A549 (cell line): Measurements from ENCODE around the gene NELFB. TPM values are rescaled to one million over a fixed set of nuclear protein-coding genes. Genes with fewer than 3 reads are reported as not detected.

Experiments used
- ATAC-seq, 2 experiments: fragments of 200-7000 bp in 1 of 2; fragments of >200 bp in 1 of 2; cut with Nextera tagmentation in 1 of 2; cut with Tn5 transposase in 1 of 2; 3 replicates each; pipeline versions ENCODE4 v1.8.0 to v1.9.1; 2018 to 2020; ENCODE audit warnings: mild to moderate bottlenecking in 1 of 2, moderate library complexity in 1 of 2
- CTCF ChIA-PET: fragments of 300-600 bp; sonication (Branson Sonifier 250); formaldehyde crosslinking; extraction: SDS; loops from one replicate; lab custom pipeline; 2021; ENCODE audit warnings: antibody characterized with exemption, inconsistent platforms; lab: Yijun Ruan, JAX
- POLR2A ChIA-PET: fragments of 350-600 bp; formaldehyde crosslinking; extraction: SDS; loops from one replicate; lab custom pipeline; 2021; ENCODE audit warnings: antibody characterized with exemption, inconsistent platforms; lab: Yijun Ruan, JAX
- DNase-seq, 2 experiments: peaks; one replicate each; pipeline versions ENCODE4 v3.0.0 to v3.0.0-alpha.2; 2011 to 2016; ENCODE audit warnings: low read depth in 1 of 2, low spot score in 1 of 2
- FAIRE-seq: peaks from 2 replicates; lab custom pipeline; 2011; peaks lifted over from hg19 to GRCh38; lab: Jason Lieb, UNC
- H3K27ac ChIP-seq, 2 experiments: fragments of >200 bp; sonication (Bioruptor Twin); formaldehyde crosslinking; 3 replicates each; pipeline ENCODE4 v1.5.1; 2016 to 2017
- H3K4me1 ChIP-seq: fragments of >200 bp; sonication (Bioruptor Twin); formaldehyde crosslinking; 3 replicates; pipeline ENCODE4 v1.6.1; 2016
- H3K4me2 ChIP-seq: fragments of >200 bp; sonication (Bioruptor Twin); formaldehyde crosslinking; 3 replicates; pipeline ENCODE4 v1.6.1; 2016
- H3K4me3 ChIP-seq: fragments of >200 bp; sonication (Bioruptor Twin); formaldehyde crosslinking; 3 replicates; pipeline ENCODE4 v1.5.1; 2016
- H3K9me3 ChIP-seq: fragments of >200 bp; sonication (Bioruptor Twin); formaldehyde crosslinking; 3 replicates; pipeline ENCODE4 v1.6.1; 2016
- BHLHE40 ChIP-seq: IDR thresholded peaks from 2 replicates; pipeline ENCODE4 v1.6.1; 2012; ENCODE audit warnings: low read depth, low read length, inconsistent platforms
- CEBPB ChIP-seq, 2 experiments: fragments of >200 bp in 1 of 2; sonication (Bioruptor Twin) in 1 of 2; formaldehyde crosslinking in 1 of 2; IDR thresholded peaks; 2 replicates each; pipeline ENCODE4 v1.6.1; 2012 to 2016
- CHD2 ChIP-seq: fragments of 150-350 bp; IDR thresholded peaks from 2 replicates; pipeline ENCODE4 v1.6.1; 2014; ENCODE audit warnings: low read length; ENCODE audit not compliant: partially characterized antibody
- FOSL2 ChIP-seq, 2 experiments: fragments of 450-650 bp in 1 of 2; fragments of >200 bp in 1 of 2; sonication (Bioruptor Twin) in 1 of 2; formaldehyde crosslinking; IDR thresholded peaks; 2 replicates each; pipeline versions ENCODE4 v1.5.0 to v1.6.1; 2016 to 2020; ENCODE audit warnings: mild to moderate bottlenecking in 1 of 2, moderate library complexity in 1 of 2
- KDM1A ChIP-seq: fragments of 200-600 bp; sonication (generic); IDR thresholded peaks from 2 replicates; pipeline ENCODE4 v1.6.1; 2016; ENCODE audit warnings: low read depth, mild to moderate bottlenecking
- MYC ChIP-seq: IDR thresholded peaks from 2 replicates; pipeline ENCODE4 v1.6.1; 2012; ENCODE audit warnings: mild to moderate bottlenecking, inconsistent platforms, low read length, improper control_type of control experiment, borderline replicate concordance
- RNF2 ChIP-seq: fragments of 200-600 bp; sonication (generic); IDR thresholded peaks from 2 replicates; pipeline ENCODE4 v1.6.1; 2016; ENCODE audit warnings: low read depth, mild to moderate bottlenecking, antibody characterized with exemption, moderate library complexity, borderline replicate concordance
- TFCP2L1 ChIP-seq: fragments of 250-450 bp; sonication (Bioruptor Pico); IDR thresholded peaks from 2 replicates; pipeline ENCODE4 v1.5.0; 2021; ENCODE audit warnings: mild to moderate bottlenecking
- ZFP36 ChIP-seq: fragments of 450-650 bp; IDR thresholded peaks from 2 replicates; pipeline ENCODE4 v1.6.1; 2014; ENCODE audit warnings: borderline replicate concordance; ENCODE audit not compliant: partially characterized antibody
- ZNF302 ChIP-seq: fragments of 250-450 bp; sonication (Bioruptor Pico); IDR thresholded peaks from 2 replicates; pipeline ENCODE4 v1.9.0; 2021; ENCODE audit warnings: inconsistent platforms, mild to moderate bottlenecking, moderate library complexity
- WGBS: methylation state at CpG from one replicate; pipeline ENCODE4 v1.1.6; 2017; ENCODE audit errors: missing lambda C conversion rate; 5-methylcytosine and 5-hydroxymethylcytosine counted together
- polyA plus RNA-seq, 4 experiments: library from polyadenylated mRNA; depleted of rRNA in 3 of 4; stranded (reverse); fragments of >200 nt; fragmentation: RNase III in 1 of 4; extraction: RNeasy Plus Mini Kit Qiagen cat#74134 plus additional on column Dnase treatment in 1 of 4; gene quantifications; 2 replicates in 3 of 4; 3 replicates in 1 of 4; pipeline ENCODE4 v1.2.3, GENCODE V29; 2011 to 2017
- TF ChIP-seq, protein P1 (sequence below): fragments of >200 bp; sonication (Bioruptor Twin); formaldehyde crosslinking; IDR thresholded peaks from 3 replicates; pipeline ENCODE4 v1.6.1; 2016
- TF ChIP-seq, protein P2 (sequence below): fragments of 450-650 bp; IDR thresholded peaks from 2 replicates; pipeline ENCODE4 v1.6.1; 2014; ENCODE audit warnings: antibody characterized with exemption
- TF ChIP-seq, protein P3 (sequence below): IDR thresholded peaks from 2 replicates; pipeline ENCODE4 v1.6.1; 2012
- TF ChIP-seq, protein P4 (sequence below): fragments of 250-450 bp; sonication (Bioruptor Pico); IDR thresholded peaks from 2 replicates; pipeline ENCODE4 v1.5.0; 2020; ENCODE audit warnings: low read depth, mild to moderate bottlenecking, moderate library complexity

Gene NELFB
- polyA plus RNA-seq, 2 of the 4 experiments (the other 2 are of a cell fraction) = 31.8 to 45.3 TPM

DNA sequence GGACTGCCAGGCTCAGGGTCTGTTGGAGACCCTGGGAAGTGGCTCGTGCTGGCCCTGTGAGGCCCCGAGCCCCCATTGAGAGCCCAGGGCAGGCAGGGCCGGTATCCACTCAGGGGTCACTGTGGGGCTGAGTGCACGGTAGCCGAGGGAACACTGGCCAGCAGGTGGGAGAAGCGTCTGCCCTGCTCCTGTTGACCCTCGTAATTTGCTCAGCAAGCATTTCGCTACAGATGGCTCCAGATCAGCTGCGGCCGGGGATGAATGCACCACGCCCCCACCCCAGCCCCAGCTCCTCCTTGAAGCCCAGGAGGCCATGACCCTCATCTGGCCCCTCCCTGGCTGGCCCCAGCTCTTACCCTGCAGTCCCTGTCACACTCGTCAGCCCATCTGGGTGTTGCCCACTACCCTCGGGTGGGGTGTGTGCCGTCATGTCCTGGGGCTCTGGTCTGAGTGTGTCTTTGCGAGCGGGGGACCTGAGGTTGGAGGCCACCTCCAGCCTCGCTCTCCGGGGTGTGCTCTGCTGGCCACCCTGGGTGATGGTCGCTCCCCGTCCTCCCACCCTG lies 53.0 kb downstream of the NELFB start:
- H3K4me2 ChIP-seq = no peak overlapping the region
- 85% methylated on average over 16 of the region's 20 CpGs for WGBS
- FAIRE-seq (no peak), ATAC-seq (no peak), DNase-seq (peak in 1 of 2 experiments; percentile 22)
- no peaks in the 10 kb centered on the region for H3K9me3 ChIP-seq
- no peak overlapping the region for H3K4me3 ChIP-seq
- no peak overlapping the region for H3K27ac ChIP-seq
- peaks cover 27% of the 10 kb centered on the region; the same call in 2 of the 3 replicates for H3K4me1 ChIP-seq
- TF ChIP-seq MYC (no peak), CHD2 (no peak), KDM1A (no peak), ZNF302 (CRISPR knock-in tag) (no peak)
- TF ChIP-seq, protein P1, sequence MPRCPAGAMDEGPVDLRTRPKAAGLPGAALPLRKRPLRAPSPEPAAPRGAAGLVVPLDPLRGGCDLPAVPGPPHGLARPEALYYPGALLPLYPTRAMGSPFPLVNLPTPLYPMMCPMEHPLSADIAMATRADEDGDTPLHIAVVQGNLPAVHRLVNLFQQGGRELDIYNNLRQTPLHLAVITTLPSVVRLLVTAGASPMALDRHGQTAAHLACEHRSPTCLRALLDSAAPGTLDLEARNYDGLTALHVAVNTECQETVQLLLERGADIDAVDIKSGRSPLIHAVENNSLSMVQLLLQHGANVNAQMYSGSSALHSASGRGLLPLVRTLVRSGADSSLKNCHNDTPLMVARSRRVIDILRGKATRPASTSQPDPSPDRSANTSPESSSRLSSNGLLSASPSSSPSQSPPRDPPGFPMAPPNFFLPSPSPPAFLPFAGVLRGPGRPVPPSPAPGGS = no peak
- ChIA-PET CTCF (interaction anchor here (1.5 kb wide), 1 partner anchor 11 kb away, joined by 3 read pairs; no protein-coding TSS in a partner anchor), POLR2A (no interaction called here)

DNA sequence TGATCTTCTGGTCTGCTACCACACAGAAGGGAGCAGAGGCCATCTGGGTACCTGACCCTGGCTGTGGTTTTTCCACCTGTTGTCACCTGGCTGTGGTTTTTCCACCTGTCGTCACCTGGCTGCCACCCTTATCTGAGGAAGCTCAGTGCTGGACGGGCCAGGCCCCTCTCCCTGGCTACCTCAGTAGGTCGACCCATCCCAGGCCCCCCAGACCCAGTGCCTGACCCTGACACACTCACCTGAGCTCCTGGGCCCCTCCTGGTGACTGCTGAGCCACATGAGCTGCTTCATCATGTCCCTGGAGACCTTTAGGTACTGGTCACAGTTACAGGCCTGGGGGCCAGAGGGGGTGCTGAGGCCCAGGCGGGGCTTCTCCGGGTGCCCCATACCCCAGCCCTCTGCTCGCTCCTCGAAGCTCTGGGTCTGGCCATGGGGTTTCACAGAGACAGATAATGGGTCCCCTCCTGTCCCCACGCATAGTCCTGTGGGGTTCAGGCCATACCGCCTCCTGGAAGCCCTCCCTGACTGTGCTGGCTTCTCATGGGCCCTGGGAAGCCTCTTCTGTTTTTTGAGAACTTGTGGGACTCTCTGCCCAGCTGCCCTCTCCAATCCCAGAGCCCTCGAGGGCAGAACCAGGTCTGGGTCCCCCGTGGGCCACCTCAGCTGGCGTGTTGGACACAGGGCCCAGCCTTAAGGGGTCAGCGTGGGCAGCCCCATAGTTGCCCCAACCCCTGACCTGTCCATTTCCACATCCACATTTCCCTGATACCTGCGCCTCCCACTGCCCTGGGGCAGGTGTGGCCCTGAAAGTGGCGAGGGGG lies 54.5 kb downstream of the NELFB start:
- TF ChIP-seq, protein P2, sequence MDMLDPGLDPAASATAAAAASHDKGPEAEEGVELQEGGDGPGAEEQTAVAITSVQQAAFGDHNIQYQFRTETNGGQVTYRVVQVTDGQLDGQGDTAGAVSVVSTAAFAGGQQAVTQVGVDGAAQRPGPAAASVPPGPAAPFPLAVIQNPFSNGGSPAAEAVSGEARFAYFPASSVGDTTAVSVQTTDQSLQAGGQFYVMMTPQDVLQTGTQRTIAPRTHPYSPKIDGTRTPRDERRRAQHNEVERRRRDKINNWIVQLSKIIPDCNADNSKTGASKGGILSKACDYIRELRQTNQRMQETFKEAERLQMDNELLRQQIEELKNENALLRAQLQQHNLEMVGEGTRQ = no peak
- TF ChIP-seq, protein P3, sequence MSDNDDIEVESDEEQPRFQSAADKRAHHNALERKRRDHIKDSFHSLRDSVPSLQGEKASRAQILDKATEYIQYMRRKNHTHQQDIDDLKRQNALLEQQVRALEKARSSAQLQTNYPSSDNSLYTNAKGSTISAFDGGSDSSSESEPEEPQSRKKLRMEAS = no peak
- TF ChIP-seq ZNF302 (CRISPR knock-in tag) = no peak
- TF ChIP-seq CEBPB (IDR thresholded peaks at IDR 0.05) = no peak
- TF ChIP-seq TFCP2L1 (CRISPR knock-in tag) = no peak
- TF ChIP-seq, protein P4, sequence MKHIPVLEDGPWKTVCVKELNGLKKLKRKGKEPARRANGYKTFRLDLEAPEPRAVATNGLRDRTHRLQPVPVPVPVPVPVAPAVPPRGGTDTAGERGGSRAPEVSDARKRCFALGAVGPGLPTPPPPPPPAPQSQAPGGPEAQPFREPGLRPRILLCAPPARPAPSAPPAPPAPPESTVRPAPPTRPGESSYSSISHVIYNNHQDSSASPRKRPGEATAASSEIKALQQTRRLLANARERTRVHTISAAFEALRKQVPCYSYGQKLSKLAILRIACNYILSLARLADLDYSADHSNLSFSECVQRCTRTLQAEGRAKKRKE (CRISPR knock-in tag) = no peak
- TF ChIP-seq ZFP36 = no peak
- TF ChIP-seq, protein P1 = no peak
- TF ChIP-seq FOSL2 (IDR thresholded peaks at IDR 0.05) = no peak
- TF ChIP-seq FOSL2 (CRISPR knock-in tag; IDR thresholded peaks at IDR 0.05) = no peak
- TF ChIP-seq BHLHE40 = no peak
- no peak for TF ChIP-seq RNF2
- TF ChIP-seq KDM1A = no peak
- no peak for TF ChIP-seq CHD2
- Histone ChIP-seq H3K9me3 (no peaks in the 10 kb centered on the region), H3K27ac (0 out of 6 replicates have a peak overlapping the region, but pooled peaks of 1 of the 2 experiments have one; percentile 8), H3K4me3 (no peak overlapping the region), H3K4me2 (no peak overlapping the region), H3K4me1 (peaks cover 27% of the 10 kb centered on the region; the same call in 2 of the 3 replicates)
- no peak for DNase-seq
- FAIRE-seq = no peak
- POLR2A ChIA-PET = no interaction called here
- 85% methylated on average over 15 of the region's 15 CpGs for WGBS
- ATAC-seq = no peak
- CTCF ChIA-PET = interaction anchor here (0.7 to 0.9 kb wide), 2 partner anchors 15 to 114 kb away, joined by 3 to 4 read pairs; partner anchors contain the start of genes EXD3 and NOXA1
